NK-92 (cell line): Measurements from ENCODE around the gene IL17REL.

Source experiments
- DNase-seq: peaks from one replicate; lab custom pipeline; 2025; ENCODE audit not compliant: unreplicated experiment; lab: John Stamatoyannopoulos, UW

Gene IL17REL

DNA sequence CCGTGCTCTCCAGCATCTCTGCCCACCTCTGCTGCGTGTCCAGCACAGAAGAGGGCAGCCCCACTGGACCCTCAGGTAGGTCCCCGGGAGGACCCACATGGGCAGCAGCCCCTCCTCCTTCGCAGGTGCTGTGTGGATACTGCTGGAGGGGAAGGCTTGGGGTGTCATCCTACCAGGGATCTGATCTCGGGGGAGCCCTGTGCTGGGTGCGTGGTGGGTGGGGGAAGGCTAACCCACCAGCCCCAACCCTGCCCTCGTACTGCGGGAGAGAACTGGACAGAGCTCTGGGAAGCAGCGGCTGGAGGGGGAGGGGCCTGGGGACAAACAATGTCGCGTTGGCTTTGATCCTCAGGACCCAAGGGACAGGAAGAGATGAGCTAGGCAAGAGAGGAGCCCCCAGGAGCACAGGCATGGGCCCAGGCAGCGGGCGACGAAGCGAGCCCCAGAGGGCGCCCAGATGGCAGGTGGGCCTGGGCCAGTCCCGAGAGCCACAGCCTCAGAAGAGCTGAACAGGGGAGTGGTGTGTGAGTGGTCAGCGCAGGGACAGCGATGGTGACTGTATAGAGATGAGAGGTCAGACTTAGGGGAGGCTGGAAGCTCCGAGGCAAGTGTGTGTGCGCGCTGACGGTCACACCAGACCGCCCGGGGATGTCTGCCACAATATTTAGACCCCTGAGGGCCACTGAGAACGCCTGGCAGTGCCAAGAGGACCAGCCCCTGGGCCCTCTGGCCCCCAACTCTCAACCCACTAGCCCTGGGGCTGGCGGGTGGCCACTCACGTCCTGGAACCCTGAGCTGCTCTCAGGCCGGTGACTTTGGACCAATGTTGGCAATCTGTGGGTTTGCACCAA lies 53.4 kb downstream of the IL17REL start:
- no peak for DNase-seq

GRCh38 chr22:49958366-49958921 lies 54.1 kb downstream of the IL17REL start:
- DNase-seq, result no peak

DNA sequence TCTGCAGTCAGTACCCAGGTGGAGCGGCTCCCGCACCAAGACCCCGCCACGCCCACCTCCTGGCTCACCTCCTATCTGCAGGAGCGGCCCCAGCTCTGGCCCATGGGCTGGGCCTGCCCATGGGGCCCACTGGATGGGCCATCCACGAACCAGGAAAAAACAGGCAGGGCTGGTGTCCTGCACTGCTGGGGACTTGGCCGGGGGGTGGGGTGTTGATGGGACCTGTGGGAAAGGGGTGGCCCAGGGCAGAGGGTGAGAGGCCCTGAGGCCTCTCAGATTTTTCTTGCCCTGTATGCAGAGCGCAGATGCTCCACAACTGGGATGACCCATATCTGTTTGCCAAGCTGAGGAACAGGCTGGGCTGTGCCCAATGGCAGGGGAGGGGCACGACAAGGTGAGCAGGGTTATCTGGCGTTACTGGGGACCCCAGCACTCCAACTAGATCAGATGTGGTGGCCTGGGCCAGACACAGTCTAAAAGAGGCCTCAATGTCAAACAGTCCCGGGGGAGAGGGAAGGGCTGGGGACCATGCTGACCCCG lies 54.7 kb downstream of the IL17REL start:
- no peak for DNase-seq

DNA sequence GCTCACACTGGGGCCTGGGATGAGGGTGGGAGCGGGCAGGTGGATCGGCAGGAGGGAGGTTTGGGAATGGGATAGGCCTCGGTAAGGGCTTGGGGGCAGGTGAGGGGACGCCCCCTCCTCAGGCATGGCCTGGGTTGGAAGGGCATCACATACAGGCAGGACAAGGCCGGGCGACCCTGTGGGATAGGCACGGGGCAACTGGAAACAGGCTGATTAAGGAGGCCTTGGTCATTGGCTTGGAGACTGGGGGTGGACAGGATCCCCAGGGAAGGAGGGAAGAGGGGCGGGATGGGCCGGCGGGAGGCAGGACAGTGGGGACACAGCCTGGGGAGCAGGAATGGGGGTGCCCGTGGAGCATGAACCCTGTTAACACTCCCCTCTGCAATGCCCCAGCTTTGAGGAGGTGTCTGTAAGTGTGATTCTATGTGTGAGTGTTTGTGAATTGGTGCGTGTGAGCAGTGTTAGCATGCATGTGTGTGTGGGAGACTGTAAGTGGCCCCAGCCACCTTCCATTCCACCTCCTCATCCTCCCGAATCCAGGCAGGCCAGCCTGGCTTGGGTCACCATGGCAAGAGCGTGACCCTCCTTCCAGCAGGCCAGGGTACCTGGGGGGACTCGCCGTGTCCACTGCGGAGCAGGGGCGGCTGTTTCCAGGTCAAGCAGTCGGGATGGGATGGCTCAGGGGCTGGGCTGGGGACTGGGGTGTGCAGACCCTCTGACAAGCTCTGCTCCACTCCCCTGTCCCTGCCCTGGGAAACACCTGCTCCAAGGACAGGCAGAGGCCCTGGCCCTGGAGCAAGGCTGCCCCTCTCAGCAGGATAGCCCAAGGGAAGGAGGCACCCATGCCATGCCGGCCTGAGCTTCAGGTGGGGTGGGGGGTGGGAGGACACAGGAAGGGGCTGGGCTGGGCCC lies 55.4 kb downstream of the IL17REL start:
- DNase-seq, result no peak

GRCh38 chr22:49956418-49956770 lies 56.2 kb downstream of the IL17REL start:
- DNase-seq, result no peak

DNA sequence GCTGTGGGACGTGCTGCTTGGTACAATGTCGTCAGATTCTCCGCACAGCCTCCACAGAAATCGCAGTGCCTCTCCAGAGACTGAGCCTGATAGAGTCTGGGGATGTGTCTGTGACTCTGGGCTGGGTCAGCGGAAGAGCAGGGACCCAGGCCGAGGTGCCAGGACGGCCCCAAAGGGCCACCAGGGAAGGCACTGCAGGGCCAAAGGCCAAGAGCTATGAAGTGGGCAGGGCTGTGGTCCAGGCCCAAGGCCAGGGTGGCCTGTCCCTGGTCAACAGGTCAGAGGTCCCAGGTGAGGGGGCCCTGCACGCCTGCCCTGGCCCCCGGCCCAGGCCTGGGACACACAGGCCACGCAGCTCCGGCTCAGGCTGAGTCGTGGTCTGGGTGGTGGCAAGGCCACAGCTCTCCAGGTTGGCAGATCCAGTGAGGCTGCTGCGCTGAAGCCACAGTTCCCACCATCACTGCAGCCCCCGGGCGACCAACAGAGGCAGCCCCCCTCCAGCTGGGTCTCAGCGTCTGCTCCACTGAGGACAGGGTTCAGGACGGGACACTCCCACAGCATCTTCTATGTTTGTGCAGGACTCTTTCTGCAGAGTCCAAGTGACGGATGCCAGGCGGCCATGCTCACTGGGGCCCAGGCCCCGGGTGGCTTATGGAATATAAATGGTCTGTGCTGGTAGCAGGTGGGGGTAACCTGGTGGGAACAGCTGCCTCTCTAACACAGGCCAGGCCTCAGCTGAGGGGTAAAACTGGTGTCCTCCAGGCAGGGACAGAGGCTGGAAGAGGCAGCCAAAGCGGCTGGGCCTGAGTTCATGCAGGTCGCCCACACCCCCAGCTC lies 56.8 kb downstream of the IL17REL start:
- DNase-seq, result no peak

GRCh38 chr22:49954991-49955580 lies 57.5 kb downstream of the IL17REL start:
- no peak for DNase-seq

- DNase-seq, result no peak
Observed at GRCh38 chr22:49954354-49954753, 58.2 kb downstream of the IL17REL start.

DNA sequence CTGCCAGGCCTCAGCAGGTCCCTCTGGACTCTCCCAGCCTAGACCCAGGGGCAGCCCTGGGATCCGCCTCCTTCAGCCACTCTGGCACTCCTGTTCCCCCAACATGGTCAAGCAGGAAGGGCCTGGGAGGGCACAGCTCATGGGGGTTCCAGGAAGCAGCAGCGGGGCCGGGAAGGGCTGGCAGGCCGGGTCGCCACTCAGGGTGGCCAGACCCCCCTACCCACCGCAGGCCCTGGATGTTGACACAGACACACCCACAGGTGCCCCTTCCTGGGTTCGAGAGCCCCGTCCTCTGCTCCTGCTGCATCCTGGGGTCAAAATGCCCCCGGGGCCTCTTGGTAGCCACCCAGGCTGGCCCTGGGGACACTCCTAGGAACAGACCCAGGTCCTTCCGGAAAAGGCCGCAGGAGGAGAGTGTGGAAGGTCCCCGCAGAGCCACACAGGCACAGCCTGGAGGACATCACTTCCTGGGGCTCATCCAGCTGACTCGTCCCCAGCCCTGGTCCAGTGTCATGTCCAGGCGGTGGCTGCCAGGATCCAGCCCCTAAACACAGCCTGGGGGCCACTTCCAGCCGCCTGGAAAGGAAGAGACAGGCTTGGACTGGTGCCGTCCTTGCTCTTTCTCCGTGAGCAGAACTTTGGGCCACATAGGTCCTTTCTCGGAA lies 58.8 kb downstream of the IL17REL start:
- no peak for DNase-seq

DNA sequence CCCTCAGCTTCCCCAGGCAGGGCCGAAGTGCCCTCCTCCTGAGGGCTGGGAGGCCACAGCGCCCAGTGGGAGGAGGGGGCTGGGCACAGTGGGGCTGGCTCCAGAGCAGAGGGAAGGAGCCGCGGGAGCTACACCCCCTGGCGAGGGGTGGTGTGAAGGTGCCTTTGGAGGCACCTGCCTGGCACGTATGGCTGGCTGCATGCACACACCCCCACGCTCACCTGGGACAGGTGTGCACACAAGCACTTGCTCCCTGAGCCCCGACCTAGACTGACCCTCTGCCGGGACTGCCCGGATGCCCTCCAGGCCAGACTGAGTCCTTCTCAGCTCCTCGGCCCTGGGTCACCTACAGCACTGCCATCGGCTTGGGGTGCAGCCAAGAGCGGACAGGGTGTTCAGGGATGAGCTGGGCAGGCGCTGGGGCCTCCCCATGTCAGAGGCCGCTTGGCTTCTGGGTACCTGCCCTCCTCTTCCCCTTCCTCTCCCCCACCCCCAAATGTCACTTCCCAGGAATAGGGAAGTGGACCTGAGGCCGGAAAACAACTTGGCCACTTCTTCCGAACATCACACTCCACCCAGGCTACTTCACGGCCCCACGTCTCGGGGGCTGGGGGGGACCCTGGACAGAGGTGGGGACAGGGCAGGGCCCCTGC lies 59.4 kb downstream of the IL17REL start:
- DNase-seq, result no peak

DNA sequence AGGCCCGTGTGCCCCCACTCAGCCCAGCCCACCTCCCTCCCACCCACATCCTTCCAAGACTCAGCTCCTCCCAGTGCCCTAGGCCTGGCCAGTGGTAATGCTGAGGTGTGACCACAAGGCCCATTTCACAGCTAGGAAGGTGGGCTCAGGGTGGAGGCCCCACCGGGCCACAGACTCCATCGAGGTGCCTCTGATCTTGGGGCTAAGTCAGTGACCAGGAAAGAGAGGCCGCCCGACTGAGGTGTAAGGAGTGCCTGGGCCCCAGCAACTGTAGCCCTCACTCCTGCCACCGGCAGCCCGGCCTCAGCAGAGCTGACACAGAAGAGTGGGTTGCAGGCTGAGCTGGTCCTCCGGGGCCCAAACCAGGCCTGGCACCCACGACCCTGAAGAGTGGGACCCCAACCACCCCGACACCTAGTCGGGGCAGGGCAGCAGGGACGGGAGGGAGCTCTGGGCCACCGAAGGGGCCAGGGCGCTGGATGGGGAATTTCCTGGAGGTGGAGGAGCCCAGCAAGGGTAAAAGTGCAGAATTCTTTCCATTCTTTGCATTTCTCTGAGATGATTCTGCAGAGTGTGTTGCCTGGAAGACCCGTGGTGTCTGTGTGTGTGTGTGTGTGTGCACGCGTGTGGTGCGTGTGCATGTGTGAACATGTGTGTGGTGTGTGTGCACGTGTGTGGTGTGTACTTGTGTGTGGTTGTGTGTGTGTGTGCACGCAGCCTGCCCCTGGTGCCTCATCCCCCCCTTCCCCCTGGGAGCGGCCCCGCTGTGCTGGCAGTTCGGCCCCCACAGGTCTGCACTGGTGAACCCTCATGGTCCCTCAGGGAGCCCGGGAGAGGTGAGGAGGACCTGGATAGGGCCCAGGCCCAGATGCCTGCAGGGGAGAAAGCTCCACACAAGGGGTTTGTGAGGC lies 60.3 kb downstream of the IL17REL start:
- DNase-seq, result no peak

DNA sequence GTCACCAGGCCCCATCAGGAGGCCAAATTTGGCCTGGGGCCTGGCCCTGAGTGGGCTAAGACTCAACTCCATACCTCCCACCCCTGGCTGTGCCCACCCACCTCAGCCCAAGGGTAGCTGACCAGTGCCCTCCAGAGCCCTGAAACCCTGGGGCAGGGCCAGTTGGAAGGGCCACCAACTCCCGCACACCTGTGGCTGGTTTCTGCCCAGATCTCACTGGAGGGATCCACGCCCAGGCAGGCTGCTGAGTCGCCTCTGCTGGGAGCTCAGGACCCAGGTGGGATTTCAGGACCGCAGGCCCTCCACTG lies 60.9 kb downstream of the IL17REL start:
- no peak for DNase-seq

DNA sequence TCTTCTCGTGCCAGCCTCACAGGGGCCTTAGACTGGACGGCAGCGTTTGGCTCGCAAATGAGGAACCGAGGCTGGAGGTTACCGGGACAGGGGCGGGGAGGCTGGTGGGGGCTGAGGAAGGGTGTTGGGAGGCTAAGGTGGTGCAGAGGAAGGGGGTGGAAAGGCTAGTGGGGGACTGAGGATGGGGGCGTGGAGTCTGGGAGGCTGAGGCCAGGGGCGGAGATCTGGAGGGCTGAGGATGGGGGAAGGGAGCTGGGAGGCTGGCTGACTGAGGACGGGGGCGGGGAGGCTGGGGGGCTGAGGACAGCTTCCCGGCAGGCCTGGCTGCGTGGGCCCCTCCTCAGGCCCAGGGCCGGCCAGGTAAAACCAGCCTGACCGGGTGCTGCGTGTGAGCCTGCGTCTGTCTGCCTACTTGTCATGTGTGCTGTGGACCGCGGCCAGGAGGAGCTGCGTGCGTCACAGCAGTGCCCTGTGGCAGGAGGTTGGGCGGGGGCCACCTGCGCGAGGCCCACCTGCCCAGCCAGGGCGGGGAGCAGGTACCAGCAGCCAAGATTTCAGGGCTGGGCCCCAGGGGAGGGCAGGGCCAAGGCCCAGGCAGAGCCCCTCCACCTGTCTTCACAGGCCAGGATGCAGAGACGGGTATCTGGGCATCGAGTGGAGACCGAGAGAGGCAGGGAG lies 61.4 kb downstream of the IL17REL start:
- DNase-seq, result no peak

DNA sequence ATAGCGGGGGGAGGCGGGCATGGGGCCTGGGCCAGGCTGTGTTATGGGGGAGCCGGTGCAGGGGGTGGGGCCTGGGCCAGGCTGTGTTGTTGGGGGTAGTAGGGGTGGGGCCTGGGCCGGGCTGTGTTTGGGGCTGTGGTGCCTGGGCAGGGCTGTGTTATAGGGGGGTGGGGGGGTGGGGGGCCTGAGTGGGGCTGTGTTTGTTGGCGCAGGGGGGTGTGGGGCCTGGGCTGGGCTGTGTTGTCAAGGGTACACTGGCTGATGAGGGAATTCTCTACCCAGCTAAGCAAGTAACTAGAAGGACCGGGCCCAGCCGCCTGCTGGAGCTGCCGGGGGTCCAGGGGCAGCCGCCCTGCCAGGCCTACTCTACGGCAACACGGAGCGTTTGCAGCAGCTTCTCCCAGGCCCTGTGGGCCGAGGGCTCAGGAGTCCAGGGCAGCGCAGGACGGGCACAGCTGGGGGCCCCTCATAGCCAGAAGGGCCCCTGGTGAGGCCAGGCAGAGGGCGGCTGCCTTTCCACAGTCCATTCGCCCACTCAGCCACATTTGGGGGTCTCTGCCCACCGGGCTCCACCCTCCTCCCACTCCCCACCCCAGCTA lies 62.1 kb downstream of the IL17REL start:
- DNase-seq, result no peak

GRCh38 chr22:49949914-49950292 lies 62.7 kb downstream of the IL17REL start:
- no peak for DNase-seq

- DNase-seq, result no peak
Observed at GRCh38 chr22:49948958-49949913, 63.3 kb downstream of the IL17REL start.
